ENCODE measurements around the gene BRINP3.

DNA sequence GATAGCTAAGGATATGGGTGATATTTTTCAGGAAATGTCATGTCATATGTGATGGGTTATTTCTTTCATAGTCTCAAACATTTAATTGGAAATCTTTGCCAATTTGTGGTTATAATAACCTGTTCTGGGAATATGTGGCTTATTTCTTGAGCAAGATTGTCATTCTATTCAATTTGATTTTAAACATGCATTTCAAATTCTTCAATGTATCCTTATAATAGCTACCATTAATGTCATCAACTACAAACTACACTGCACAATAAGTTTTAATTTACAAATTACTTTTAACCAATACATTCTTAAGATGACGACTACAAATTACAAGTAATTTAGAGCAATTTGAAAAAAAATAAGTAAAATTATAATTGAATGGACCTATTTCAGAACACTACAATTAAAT is 164.9 kb downstream of the BRINP3 start:
- TF ChIP-seq, protein P1, sequence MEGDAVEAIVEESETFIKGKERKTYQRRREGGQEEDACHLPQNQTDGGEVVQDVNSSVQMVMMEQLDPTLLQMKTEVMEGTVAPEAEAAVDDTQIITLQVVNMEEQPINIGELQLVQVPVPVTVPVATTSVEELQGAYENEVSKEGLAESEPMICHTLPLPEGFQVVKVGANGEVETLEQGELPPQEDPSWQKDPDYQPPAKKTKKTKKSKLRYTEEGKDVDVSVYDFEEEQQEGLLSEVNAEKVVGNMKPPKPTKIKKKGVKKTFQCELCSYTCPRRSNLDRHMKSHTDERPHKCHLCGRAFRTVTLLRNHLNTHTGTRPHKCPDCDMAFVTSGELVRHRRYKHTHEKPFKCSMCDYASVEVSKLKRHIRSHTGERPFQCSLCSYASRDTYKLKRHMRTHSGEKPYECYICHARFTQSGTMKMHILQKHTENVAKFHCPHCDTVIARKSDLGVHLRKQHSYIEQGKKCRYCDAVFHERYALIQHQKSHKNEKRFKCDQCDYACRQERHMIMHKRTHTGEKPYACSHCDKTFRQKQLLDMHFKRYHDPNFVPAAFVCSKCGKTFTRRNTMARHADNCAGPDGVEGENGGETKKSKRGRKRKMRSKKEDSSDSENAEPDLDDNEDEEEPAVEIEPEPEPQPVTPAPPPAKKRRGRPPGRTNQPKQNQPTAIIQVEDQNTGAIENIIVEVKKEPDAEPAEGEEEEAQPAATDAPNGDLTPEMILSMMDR (IDR thresholded peaks at IDR 0.05) = no peak
- no peak for TF ChIP-seq POLR2A (IDR thresholded peaks at IDR 0.05)

Data from adrenal gland (tissue), 5 donors.